K562 (cell line): ENCODE results near the gene OR2C3. TPM values are rescaled to one million over a fixed set of nuclear protein-coding genes. Genes with fewer than 3 reads are reported as not detected.

Experiments
- ATAC-seq: fragments of 200-7000 bp; cut with Tn5 transposase; 3 replicates; pipeline ENCODE4 v1.9.1; 2020; ENCODE audit warnings: moderate library complexity
- BruUV-seq: library from RNA; stranded (reverse); fragments of 400-500 nt; replicated peaks from 2 replicates; lab custom pipeline; 2021; lab: Mats Ljungman, UMichigan
- CTCF ChIA-PET: fragments of 300-600 bp; formaldehyde crosslinking; extraction: SDS; loops from one replicate; lab custom pipeline; 2021; ENCODE audit warnings: low intra/inter-chr PET ratio; lab: Yijun Ruan, JAX
- POLR2A ChIA-PET: fragments of 300-600, 350-650 bp; sonication (Branson Sonifier 250); formaldehyde crosslinking; extraction: SDS; loops from one replicate; lab custom pipeline; 2021; ENCODE audit warnings: antibody characterized with exemption, inconsistent platforms; lab: Yijun Ruan, JAX
- DNase-seq, 4 experiments: peaks; one replicate each; pipeline versions ENCODE4 v3.0.0 to v3.0.0-alpha.2; 2011 to 2018; ENCODE audit warnings: low spot score in 3 of 4, mixed read lengths in 3 of 4; ENCODE audit errors: extremely low read depth in 1 of 4
- FAIRE-seq: peaks from 2 replicates; lab custom pipeline; 2011; peaks lifted over from hg19 to GRCh38; lab: Jason Lieb, UNC
- H2AFZ ChIP-seq: 2 replicates; pipeline ENCODE4 v1.6.0; 2011; ENCODE audit warnings: low read depth, low read length, control low read depth, inconsistent platforms
- H3K27ac ChIP-seq: fragments of 200-600 bp; 3 replicates; pipeline ENCODE4 v1.8.0; 2011; ENCODE audit warnings: low read depth, mild to moderate bottlenecking, control low read depth, inconsistent platforms, low read length, moderate library complexity, mixed read lengths; ENCODE audit errors: extremely low read depth
- H3K27me3 ChIP-seq, 2 experiments: fragments of 300-600 bp in 1 of 2; 2 replicates in 1 of 2; 3 replicates in 1 of 2; pipeline versions ENCODE4 v1.6.0 to v1.8.0; 2011; ENCODE audit warnings: inconsistent platforms in 2 of 2, low read length in 2 of 2, mild to moderate bottlenecking in 1 of 2, mixed read lengths in 1 of 2, moderate library complexity in 1 of 2; ENCODE audit not compliant: control insufficient read depth in 2 of 2, insufficient read depth in 2 of 2
- H3K36me3 ChIP-seq: fragments of 300-600 bp; 3 replicates; pipeline ENCODE4 v1.8.0; 2011; ENCODE audit warnings: mild to moderate bottlenecking, low read length, inconsistent platforms; ENCODE audit not compliant: control insufficient read depth, insufficient read depth
- H3K4me1 ChIP-seq, 2 experiments: fragments of 200-600 bp in 1 of 2; replicated peaks in 1 of 2; 2 replicates in 1 of 2; 3 replicates in 1 of 2; pipeline versions ENCODE4 v1.5.1 to v1.8.0; 2011; ENCODE audit warnings: inconsistent platforms in 2 of 2, low read length in 2 of 2, mild to moderate bottlenecking in 1 of 2, mixed read lengths in 1 of 2, moderate library complexity in 1 of 2; ENCODE audit not compliant: control insufficient read depth in 2 of 2, insufficient read depth in 2 of 2
- H3K4me2 ChIP-seq: 2 replicates; pipeline ENCODE4 v1.6.1; 2011; ENCODE audit warnings: low read length, control low read depth, inconsistent platforms, mixed read lengths; ENCODE audit not compliant: insufficient read depth
- H3K4me3 ChIP-seq: fragments of 200-600 bp; sonication (generic), shearing (Covaris generic); 2 replicates; pipeline ENCODE4 v1.5.1; 2016; ENCODE audit warnings: control low read depth, inconsistent platforms
- H3K79me2 ChIP-seq: fragments of 200-600 bp; 3 replicates; pipeline ENCODE4 v1.8.0; 2011; ENCODE audit warnings: low read length, inconsistent platforms; ENCODE audit not compliant: control insufficient read depth, insufficient read depth
- H3K9ac ChIP-seq, 2 experiments: 2 replicates each; pipeline versions ENCODE4 v1.6.0 to v1.6.1; 2011; ENCODE audit warnings: low read depth in 2 of 2, low read length in 2 of 2, control low read depth in 1 of 2, inconsistent platforms in 1 of 2, mild to moderate bottlenecking in 1 of 2, mixed read lengths in 1 of 2; ENCODE audit not compliant: insufficient read depth in 1 of 2
- H3K9me1 ChIP-seq: one replicate; pipeline ENCODE4 v1.6.0; 2011; ENCODE audit warnings: inconsistent platforms, mild to moderate bottlenecking, low read length, moderate library complexity; ENCODE audit not compliant: control insufficient read depth, insufficient read depth
- H3K9me3 ChIP-seq: replicated peaks from 2 replicates; pipeline ENCODE4 v1.5.1; 2011; ENCODE audit warnings: low read depth, low read length, inconsistent platforms; ENCODE audit not compliant: control insufficient read depth, insufficient read depth
- H4K20me1 ChIP-seq: replicated peaks from 2 replicates; pipeline ENCODE4 v1.6.1; 2011; ENCODE audit warnings: low read length, inconsistent platforms, mixed read lengths; ENCODE audit not compliant: control insufficient read depth, insufficient read depth
- IRF9 ChIP-seq: fragments of 450-650 bp; IDR thresholded peaks from 2 replicates; pipeline ENCODE4 v1.6.1; 2016; ENCODE audit warnings: missing biosample characterization, missing genetic modification characterization
- KLF1 ChIP-seq: fragments of 450-650 bp; IDR thresholded peaks from 2 replicates; pipeline ENCODE4 v1.6.1; 2016; ENCODE audit warnings: missing genetic modification characterization, missing compliant biosample characterization
- ZFX ChIP-seq: sonication (generic); formaldehyde crosslinking; IDR thresholded peaks from 2 replicates; pipeline ENCODE4 v1.8.0; 2022; ENCODE audit warnings: mild to moderate bottlenecking, missing genetic modification reagents, moderate library complexity
- WGBS: fragments of 100-300 bp; shearing (Covaris generic); methylation state at CpG from one replicate; pipeline ENCODE4 v1.1.6; 2016; ENCODE audit warnings: low coverage, mixed read lengths; ENCODE audit not compliant: insufficient coverage; ENCODE audit errors: missing lambda C conversion rate; 5-methylcytosine and 5-hydroxymethylcytosine counted together
- in situ Hi-C: fragments of 300-500 bp; cut with MboI; formaldehyde crosslinking; loops from 4 replicates; pipeline ENCODE4 v1.15.0; 2018; ENCODE audit warnings: inconsistent platforms, mixed read lengths
- intact Hi-C: fragments of 100-400 bp; cut with micrococcal nuclease; formaldehyde crosslinking; loops from 2 replicates; pipeline ENCODE4 v1.14.2; 2022
- polyA plus RNA-seq, 8 experiments: library from polyadenylated mRNA; depleted of rRNA in 4 of 8; stranded (reverse) in 5 of 8; unstranded in 3 of 8; fragments of >200 nt; fragmentation: Nextera tagmentation in 2 of 8; fragmentation: Illumina TruSeq in 1 of 8; extraction: Ambion mirVana in 2 of 8; extraction: Trizol in 1 of 8; gene quantifications; 2 replicates each; pipeline versions ENCODE4 v1.2.1 to v1.2.3, GENCODE V29; 2011 to 2014; ENCODE audit warnings: inconsistent platforms in 1 of 8, missing spikeins in 1 of 8
- total RNA-seq, 7 experiments: library from RNA; depleted of rRNA in 6 of 7; stranded (reverse); fragments of >200 nt in 6 of 7; fragmentation: Illumina TruSeq in 2 of 7; extraction: Trizol in 2 of 7; gene quantifications; 2 replicates each; pipeline versions ENCODE4 v1.2.1 to v1.2.3, GENCODE V29; 2011 to 2021; ENCODE audit warnings: low replicate concordance in 1 of 7
- TF ChIP-seq, protein P1 (sequence below): fragments of 450-650 bp; IDR thresholded peaks from 2 replicates; pipeline ENCODE4 v1.6.1; 2016; ENCODE audit warnings: mild to moderate bottlenecking, moderate library complexity

Gene OR2C3
- total and polyA plus RNA-seq, 9 of the 15 experiments (the other 6 are each of a cell fraction or from before 2014, with no cell fraction given): under 0.01 to 0.05 (median 0.03) TPM; not detected in 4

DNA sequence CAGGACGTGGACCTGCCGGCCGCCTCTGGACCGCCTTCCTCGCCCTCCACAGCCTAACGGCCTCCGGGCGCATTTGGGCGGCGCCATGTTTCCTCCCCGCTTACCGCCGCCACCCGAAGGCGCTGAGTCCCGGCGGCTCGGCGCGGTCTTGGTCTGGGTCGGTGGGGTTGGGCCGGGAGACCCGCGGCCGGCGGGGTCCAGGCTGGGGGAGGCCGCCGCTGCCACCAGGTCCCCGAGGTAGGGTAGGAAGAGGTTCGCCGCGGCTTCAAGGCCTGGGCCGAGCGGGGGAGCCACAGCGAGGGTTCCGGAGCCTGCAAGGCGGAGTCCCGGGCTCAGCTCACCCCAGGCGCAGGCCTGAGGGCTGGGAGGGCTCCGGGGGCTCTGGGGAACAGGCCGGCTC lies 5.5 kb downstream of the OR2C3 start:
- in situ Hi-C loops: no loop called here
- Histone ChIP-seq H4K20me1 (no peaks in the 10 kb centered on the region), H3K9me3 (no peaks in the 10 kb centered on the region), H2AFZ (peak overlapping the region; percentile 87), H3K27me3 (peaks cover 0 to 16% of the 10 kb centered on the region in 2 experiments; a peak in 2 of 5 replicates), H3K79me2 (no peaks in the 10 kb centered on the region), H3K4me1 (peaks cover 0 to 7% of the 10 kb centered on the region in 2 experiments; a peak in 3 of 5 replicates), H3K4me3 (peak overlapping the region; percentile 24), H3K4me2 (peak overlapping the region; percentile 40), H3K27ac (no peak overlapping the region), H3K9me1 (no peaks in the 10 kb centered on the region), H3K36me3 (no peaks in the 10 kb centered on the region), H3K9ac (peak overlapping the region; percentile 17 to 43; a peak in 2 of 4 replicates)
- no TSS peak for BruUV-seq
- no peak for FAIRE-seq
- intact Hi-C loops: no loop called here
- CTCF ChIA-PET: no interaction called here
- 3% methylated on average over 31 of the region's 41 CpGs for WGBS
- POLR2A ChIA-PET: interaction anchor here (1.1 kb wide), 1 partner anchor 18 kb away, joined by 4 read pairs; no protein-coding TSS in a partner anchor
- DNase-seq: peak; percentile 12 to 29 (median 20)
- ATAC-seq: peak; percentile 86
- TF ChIP-seq KLF1 (tag): 0 out of 2 replicates have a peak, but pooled peaks have one; percentile 28
- TF ChIP-seq ZFX (CRISPR knock-in tag): no peak
- TF ChIP-seq, protein P1, sequence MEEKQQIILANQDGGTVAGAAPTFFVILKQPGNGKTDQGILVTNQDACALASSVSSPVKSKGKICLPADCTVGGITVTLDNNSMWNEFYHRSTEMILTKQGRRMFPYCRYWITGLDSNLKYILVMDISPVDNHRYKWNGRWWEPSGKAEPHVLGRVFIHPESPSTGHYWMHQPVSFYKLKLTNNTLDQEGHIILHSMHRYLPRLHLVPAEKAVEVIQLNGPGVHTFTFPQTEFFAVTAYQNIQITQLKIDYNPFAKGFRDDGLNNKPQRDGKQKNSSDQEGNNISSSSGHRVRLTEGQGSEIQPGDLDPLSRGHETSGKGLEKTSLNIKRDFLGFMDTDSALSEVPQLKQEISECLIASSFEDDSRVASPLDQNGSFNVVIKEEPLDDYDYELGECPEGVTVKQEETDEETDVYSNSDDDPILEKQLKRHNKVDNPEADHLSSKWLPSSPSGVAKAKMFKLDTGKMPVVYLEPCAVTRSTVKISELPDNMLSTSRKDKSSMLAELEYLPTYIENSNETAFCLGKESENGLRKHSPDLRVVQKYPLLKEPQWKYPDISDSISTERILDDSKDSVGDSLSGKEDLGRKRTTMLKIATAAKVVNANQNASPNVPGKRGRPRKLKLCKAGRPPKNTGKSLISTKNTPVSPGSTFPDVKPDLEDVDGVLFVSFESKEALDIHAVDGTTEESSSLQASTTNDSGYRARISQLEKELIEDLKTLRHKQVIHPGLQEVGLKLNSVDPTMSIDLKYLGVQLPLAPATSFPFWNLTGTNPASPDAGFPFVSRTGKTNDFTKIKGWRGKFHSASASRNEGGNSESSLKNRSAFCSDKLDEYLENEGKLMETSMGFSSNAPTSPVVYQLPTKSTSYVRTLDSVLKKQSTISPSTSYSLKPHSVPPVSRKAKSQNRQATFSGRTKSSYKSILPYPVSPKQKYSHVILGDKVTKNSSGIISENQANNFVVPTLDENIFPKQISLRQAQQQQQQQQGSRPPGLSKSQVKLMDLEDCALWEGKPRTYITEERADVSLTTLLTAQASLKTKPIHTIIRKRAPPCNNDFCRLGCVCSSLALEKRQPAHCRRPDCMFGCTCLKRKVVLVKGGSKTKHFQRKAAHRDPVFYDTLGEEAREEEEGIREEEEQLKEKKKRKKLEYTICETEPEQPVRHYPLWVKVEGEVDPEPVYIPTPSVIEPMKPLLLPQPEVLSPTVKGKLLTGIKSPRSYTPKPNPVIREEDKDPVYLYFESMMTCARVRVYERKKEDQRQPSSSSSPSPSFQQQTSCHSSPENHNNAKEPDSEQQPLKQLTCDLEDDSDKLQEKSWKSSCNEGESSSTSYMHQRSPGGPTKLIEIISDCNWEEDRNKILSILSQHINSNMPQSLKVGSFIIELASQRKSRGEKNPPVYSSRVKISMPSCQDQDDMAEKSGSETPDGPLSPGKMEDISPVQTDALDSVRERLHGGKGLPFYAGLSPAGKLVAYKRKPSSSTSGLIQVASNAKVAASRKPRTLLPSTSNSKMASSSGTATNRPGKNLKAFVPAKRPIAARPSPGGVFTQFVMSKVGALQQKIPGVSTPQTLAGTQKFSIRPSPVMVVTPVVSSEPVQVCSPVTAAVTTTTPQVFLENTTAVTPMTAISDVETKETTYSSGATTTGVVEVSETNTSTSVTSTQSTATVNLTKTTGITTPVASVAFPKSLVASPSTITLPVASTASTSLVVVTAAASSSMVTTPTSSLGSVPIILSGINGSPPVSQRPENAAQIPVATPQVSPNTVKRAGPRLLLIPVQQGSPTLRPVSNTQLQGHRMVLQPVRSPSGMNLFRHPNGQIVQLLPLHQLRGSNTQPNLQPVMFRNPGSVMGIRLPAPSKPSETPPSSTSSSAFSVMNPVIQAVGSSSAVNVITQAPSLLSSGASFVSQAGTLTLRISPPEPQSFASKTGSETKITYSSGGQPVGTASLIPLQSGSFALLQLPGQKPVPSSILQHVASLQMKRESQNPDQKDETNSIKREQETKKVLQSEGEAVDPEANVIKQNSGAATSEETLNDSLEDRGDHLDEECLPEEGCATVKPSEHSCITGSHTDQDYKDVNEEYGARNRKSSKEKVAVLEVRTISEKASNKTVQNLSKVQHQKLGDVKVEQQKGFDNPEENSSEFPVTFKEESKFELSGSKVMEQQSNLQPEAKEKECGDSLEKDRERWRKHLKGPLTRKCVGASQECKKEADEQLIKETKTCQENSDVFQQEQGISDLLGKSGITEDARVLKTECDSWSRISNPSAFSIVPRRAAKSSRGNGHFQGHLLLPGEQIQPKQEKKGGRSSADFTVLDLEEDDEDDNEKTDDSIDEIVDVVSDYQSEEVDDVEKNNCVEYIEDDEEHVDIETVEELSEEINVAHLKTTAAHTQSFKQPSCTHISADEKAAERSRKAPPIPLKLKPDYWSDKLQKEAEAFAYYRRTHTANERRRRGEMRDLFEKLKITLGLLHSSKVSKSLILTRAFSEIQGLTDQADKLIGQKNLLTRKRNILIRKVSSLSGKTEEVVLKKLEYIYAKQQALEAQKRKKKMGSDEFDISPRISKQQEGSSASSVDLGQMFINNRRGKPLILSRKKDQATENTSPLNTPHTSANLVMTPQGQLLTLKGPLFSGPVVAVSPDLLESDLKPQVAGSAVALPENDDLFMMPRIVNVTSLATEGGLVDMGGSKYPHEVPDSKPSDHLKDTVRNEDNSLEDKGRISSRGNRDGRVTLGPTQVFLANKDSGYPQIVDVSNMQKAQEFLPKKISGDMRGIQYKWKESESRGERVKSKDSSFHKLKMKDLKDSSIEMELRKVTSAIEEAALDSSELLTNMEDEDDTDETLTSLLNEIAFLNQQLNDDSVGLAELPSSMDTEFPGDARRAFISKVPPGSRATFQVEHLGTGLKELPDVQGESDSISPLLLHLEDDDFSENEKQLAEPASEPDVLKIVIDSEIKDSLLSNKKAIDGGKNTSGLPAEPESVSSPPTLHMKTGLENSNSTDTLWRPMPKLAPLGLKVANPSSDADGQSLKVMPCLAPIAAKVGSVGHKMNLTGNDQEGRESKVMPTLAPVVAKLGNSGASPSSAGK: peak; percentile 71; the same call in 1 of the 2 replicates
- TF ChIP-seq IRF9: no peak
